ENCODE data around the gene USHBP1. TPM values are rescaled to one million over a fixed set of nuclear protein-coding genes. Genes with fewer than 3 reads are reported as not detected.

USHBP1 gene
- total and polyA plus RNA-seq, 2 of the 13 experiments (the other 11 are each of a cell fraction or from before 2014, with no cell fraction given), result 0.15 to 1.5 TPM

GRCh38 chr19:17248011-17248776 lies 16.4 kb downstream of the USHBP1 start (continued):
- TF ChIP-seq FUBP1 (CRISPR knock-in tag; IDR thresholded peaks at IDR 0.05; ENCODE audit: borderline replicate concordance), result no peak
- peak; percentile 66 for TF ChIP-seq YY1 (IDR thresholded peaks at IDR 0.05; ENCODE audit: insufficient read depth, insufficient replicate concordance, low read depth, low read length)
- no peak for TF ChIP-seq DBP (CRISPR knock-in tag; IDR thresholded peaks at IDR 0.05; ENCODE audit: not compliant biosample characterization)
- TF ChIP-seq FOXO1 (CRISPR knock-in tag; IDR thresholded peaks at IDR 0.05), result peak; percentile 79
- TF ChIP-seq NFIB (CRISPR knock-in tag; IDR thresholded peaks at IDR 0.05; ENCODE audit: borderline replicate concordance), result no peak
- TF ChIP-seq ZNF446 (CRISPR knock-in tag; IDR thresholded peaks at IDR 0.05), result no peak
- TF ChIP-seq PITX1 (CRISPR knock-in tag; IDR thresholded peaks at IDR 0.05), result peak; percentile 96
- TF ChIP-seq GTF2F1 (IDR thresholded peaks at IDR 0.05; ENCODE audit: low read length), result no peak
- peak; percentile 84; the same call in 1 of the 2 replicates for TF ChIP-seq ZNF253 (CRISPR knock-in tag; IDR thresholded peaks at IDR 0.05; ENCODE audit: borderline replicate concordance)
- no peak for TF ChIP-seq SIN3B (IDR thresholded peaks at IDR 0.05; ENCODE audit: low read length)
- no peak for TF ChIP-seq ATF7 (IDR thresholded peaks at IDR 0.05)
- TF ChIP-seq ATF7 (CRISPR knock-in tag; IDR thresholded peaks at IDR 0.05), result peak; percentile 76
- no peak for TF ChIP-seq SMAD1 (CRISPR knock-in tag; IDR thresholded peaks at IDR 0.05; ENCODE audit: borderline replicate concordance, low read depth)
- no peak for TF ChIP-seq ZNF367 (CRISPR knock-in tag; IDR thresholded peaks at IDR 0.05; ENCODE audit: borderline replicate concordance)
- no peak for TF ChIP-seq ELK4 (CRISPR knock-in tag; IDR thresholded peaks at IDR 0.05; ENCODE audit: borderline replicate concordance)
- TF ChIP-seq SMAD3 (CRISPR knock-in tag; IDR thresholded peaks at IDR 0.05), result peak; percentile 87
- TF ChIP-seq ZNF451 (CRISPR knock-in tag; IDR thresholded peaks at IDR 0.05), result 0 out of 2 replicates have a peak, but pooled peaks have one; percentile 43
- TF ChIP-seq ZNF484 (CRISPR knock-in tag; IDR thresholded peaks at IDR 0.05; ENCODE audit: borderline replicate concordance, low read depth), result no peak
- TF ChIP-seq, protein P1, sequence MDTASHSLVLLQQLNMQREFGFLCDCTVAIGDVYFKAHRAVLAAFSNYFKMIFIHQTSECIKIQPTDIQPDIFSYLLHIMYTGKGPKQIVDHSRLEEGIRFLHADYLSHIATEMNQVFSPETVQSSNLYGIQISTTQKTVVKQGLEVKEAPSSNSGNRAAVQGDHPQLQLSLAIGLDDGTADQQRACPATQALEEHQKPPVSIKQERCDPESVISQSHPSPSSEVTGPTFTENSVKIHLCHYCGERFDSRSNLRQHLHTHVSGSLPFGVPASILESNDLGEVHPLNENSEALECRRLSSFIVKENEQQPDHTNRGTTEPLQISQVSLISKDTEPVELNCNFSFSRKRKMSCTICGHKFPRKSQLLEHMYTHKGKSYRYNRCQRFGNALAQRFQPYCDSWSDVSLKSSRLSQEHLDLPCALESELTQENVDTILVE (CRISPR knock-in tag; IDR thresholded peaks at IDR 0.05), result peak; percentile 75; the same call in 1 of the 2 replicates
- TF ChIP-seq, protein P2, sequence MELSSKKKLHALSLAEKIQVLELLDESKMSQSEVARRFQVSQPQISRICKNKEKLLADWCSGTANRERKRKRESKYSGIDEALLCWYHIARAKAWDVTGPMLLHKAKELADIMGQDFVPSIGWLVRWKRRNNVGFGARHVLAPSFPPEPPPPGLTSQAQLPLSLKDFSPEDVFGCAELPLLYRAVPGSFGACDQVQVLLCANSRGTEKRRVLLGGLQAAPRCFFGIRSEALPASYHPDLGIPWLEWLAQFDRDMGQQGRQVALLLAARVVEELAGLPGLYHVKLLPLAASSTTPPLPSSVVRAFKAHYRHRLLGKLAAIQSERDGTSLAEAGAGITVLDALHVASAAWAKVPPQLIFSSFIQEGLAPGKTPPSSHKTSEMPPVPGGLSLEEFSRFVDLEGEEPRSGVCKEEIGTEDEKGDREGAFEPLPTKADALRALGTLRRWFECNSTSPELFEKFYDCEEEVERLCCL (CRISPR knock-in tag; IDR thresholded peaks at IDR 0.05; ENCODE audit: borderline replicate concordance), result no peak
- no peak for TF ChIP-seq ETS1 (CRISPR knock-in tag; IDR thresholded peaks at IDR 0.05)
- no peak for TF ChIP-seq BRCA1 (CRISPR knock-in tag; IDR thresholded peaks at IDR 0.05)

Measured in HepG2 (cell line).